OCI-LY1 (cell line): Measurements from ENCODE around the gene SPDL1.

Experiments
- H2AFZ ChIP-seq: fragments of 200-600 bp; sonication (generic), shearing (Covaris generic); 2 replicates; pipeline ENCODE4 v1.6.0; 2014; ENCODE audit warnings: antibody characterized with exemption, mild to moderate bottlenecking, low read length
- H3F3A ChIP-seq: fragments of 200-600 bp; sonication (generic), shearing (Covaris generic); 2 replicates; pipeline ENCODE4 v1.6.0; 2014; ENCODE audit warnings: mild to moderate bottlenecking, antibody characterized with exemption, low read length, moderate library complexity; ENCODE audit not compliant: insufficient read depth
- H3K27ac ChIP-seq: fragments of 200-600 bp; sonication (generic); 2 replicates; pipeline ENCODE4 v1.5.1; 2014; ENCODE audit warnings: low read length, mixed run types, mild to moderate bottlenecking, low read depth; ENCODE audit not compliant: poor library complexity, severe bottlenecking
- H3K27me3 ChIP-seq: fragments of 200-600 bp; sonication (generic); 2 replicates; pipeline ENCODE4 v1.6.0; 2014; ENCODE audit warnings: antibody characterized with exemption, mild to moderate bottlenecking, low read length, moderate library complexity; ENCODE audit not compliant: insufficient read depth
- H3K36me3 ChIP-seq: fragments of 200-600 bp; sonication (generic); 2 replicates; pipeline ENCODE4 v1.6.1; 2014; ENCODE audit warnings: mild to moderate bottlenecking, antibody characterized with exemption, low read length, moderate library complexity, mixed read lengths; ENCODE audit not compliant: insufficient read depth
- H3K4me1 ChIP-seq: fragments of 200-600 bp; sonication (generic); 2 replicates; pipeline ENCODE4 v1.5.1; 2014; ENCODE audit warnings: mild to moderate bottlenecking, low read length, moderate library complexity; ENCODE audit not compliant: insufficient read depth, severe bottlenecking
- H3K4me2 ChIP-seq: fragments of 200-600 bp; sonication (generic), shearing (Covaris generic); 2 replicates; pipeline ENCODE4 v1.6.1; 2014; ENCODE audit warnings: low read length
- H3K4me3 ChIP-seq: fragments of 200-600 bp; sonication (generic); 2 replicates; pipeline ENCODE4 v1.5.1; 2014; ENCODE audit warnings: low read length, low read depth, mild to moderate bottlenecking, mixed read lengths; ENCODE audit not compliant: poor library complexity, severe bottlenecking
- H3K79me2 ChIP-seq: fragments of 200-600 bp; shearing (Covaris generic); 2 replicates; pipeline ENCODE4 v1.6.1; 2016; ENCODE audit warnings: mixed run types, low read length, mixed read lengths; ENCODE audit not compliant: insufficient read depth
- H3K9ac ChIP-seq: fragments of 200-600 bp; sonication (generic), shearing (Covaris generic); 2 replicates; pipeline ENCODE4 v1.6.1; 2014; ENCODE audit warnings: mild to moderate bottlenecking, low read length, mixed read lengths
- H3K9me2 ChIP-seq: fragments of 200-600 bp; sonication (generic), shearing (Covaris generic); 2 replicates; pipeline ENCODE4 v1.6.1; 2014; ENCODE audit warnings: low read depth, mild to moderate bottlenecking, low read length, mixed read lengths
- H3K9me3 ChIP-seq: fragments of 200-600 bp; shearing (Covaris generic); 2 replicates; pipeline ENCODE4 v1.6.1; 2014; ENCODE audit warnings: low read length, mixed read lengths
- H4K20me1 ChIP-seq: fragments of 200-600 bp; sonication (generic), shearing (Covaris generic); 2 replicates; pipeline ENCODE4 v1.6.0; 2016; ENCODE audit warnings: mild to moderate bottlenecking, low read length; ENCODE audit not compliant: insufficient read depth
- EZH2 ChIP-seq: fragments of 200-600 bp; sonication (generic), shearing (Covaris generic); IDR thresholded peaks from 2 replicates; pipeline ENCODE4 v1.8.0; 2017; ENCODE audit warnings: borderline replicate concordance, mixed run types, mild to moderate bottlenecking, antibody characterized with exemption, low read length, moderate library complexity, mixed read lengths
- TF ChIP-seq, protein P1 (sequence below): fragments of 200-600 bp; sonication (generic), shearing (Covaris generic); IDR thresholded peaks from 2 replicates; pipeline ENCODE4 v1.5.1; 2017; ENCODE audit warnings: mild to moderate bottlenecking, antibody characterized with exemption, low read length, moderate library complexity, mixed read lengths

The SPDL1 gene

DNA sequence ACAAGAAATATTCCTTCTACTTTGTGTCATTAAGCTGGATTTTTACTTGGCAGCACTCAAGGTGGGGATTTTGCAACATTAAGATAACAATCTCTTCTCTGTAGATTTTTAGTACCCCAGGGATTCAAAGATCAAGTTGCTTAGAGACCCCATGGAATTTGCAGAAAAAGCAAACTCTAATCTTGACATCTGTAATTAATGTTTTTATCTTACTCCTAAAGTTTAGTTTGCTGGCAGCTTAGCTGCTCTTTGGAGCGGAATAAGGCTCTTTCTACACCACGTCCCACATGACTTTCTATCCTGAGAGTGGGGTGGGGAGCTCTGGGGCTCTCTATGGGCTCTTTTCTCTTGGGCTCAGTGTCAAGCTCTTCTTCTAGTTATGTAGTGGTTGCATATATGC is 21.7 kb upstream of the SPDL1 start:
- Histone ChIP-seq H3K27ac (no peak overlapping the region), H3K27me3 (no peaks in the 10 kb centered on the region), H3K4me1 (no peaks in the 10 kb centered on the region), H3K79me2 (no peaks in the 10 kb centered on the region), H4K20me1 (no peaks in the 10 kb centered on the region), H3K4me2 (no peak overlapping the region), H3F3A (no peaks in the 10 kb centered on the region), H3K9ac (no peak overlapping the region), H3K4me3 (no peak overlapping the region), H3K9me3 (no peaks in the 10 kb centered on the region), H3K36me3 (no peaks in the 10 kb centered on the region), H3K9me2 (no peaks in the 10 kb centered on the region), H2AFZ (no peak overlapping the region)
- TF ChIP-seq, protein P1, sequence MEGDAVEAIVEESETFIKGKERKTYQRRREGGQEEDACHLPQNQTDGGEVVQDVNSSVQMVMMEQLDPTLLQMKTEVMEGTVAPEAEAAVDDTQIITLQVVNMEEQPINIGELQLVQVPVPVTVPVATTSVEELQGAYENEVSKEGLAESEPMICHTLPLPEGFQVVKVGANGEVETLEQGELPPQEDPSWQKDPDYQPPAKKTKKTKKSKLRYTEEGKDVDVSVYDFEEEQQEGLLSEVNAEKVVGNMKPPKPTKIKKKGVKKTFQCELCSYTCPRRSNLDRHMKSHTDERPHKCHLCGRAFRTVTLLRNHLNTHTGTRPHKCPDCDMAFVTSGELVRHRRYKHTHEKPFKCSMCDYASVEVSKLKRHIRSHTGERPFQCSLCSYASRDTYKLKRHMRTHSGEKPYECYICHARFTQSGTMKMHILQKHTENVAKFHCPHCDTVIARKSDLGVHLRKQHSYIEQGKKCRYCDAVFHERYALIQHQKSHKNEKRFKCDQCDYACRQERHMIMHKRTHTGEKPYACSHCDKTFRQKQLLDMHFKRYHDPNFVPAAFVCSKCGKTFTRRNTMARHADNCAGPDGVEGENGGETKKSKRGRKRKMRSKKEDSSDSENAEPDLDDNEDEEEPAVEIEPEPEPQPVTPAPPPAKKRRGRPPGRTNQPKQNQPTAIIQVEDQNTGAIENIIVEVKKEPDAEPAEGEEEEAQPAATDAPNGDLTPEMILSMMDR = no peak
- no peak for TF ChIP-seq EZH2

DNA sequence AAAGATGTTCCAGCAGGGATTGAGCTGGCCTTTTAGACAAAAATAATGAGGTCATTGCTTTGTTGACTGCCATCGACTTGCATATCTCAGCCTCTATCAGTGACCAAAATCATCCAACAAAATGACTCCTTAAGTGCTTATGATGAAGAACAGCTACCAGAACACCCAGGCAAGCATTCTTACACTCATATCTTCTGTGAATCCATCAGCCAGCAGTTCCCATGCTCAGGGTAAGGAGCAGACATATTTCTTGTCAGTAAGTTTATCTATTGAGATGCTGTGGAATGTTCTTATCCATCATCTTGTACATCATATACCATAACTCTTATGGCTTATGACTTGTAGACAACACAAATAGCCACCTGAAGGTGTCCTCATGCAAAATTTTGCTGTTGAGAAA is 20.2 kb upstream of the SPDL1 start:
- no peaks in the 10 kb centered on the region for H3K9me3 ChIP-seq
- no peaks in the 10 kb centered on the region for H4K20me1 ChIP-seq
- H3K4me2 ChIP-seq = no peak overlapping the region
- no peak overlapping the region for H3K27ac ChIP-seq
- H3K9me2 ChIP-seq = no peaks in the 10 kb centered on the region
- H3K9ac ChIP-seq = no peak overlapping the region
- H3K27me3 ChIP-seq = no peaks in the 10 kb centered on the region
- H3K36me3 ChIP-seq = no peaks in the 10 kb centered on the region
- TF ChIP-seq, protein P1 = no peak
- TF ChIP-seq EZH2 = no peak
- H3K4me1 ChIP-seq = no peaks in the 10 kb centered on the region
- H3K79me2 ChIP-seq = no peaks in the 10 kb centered on the region
- H2AFZ ChIP-seq = no peak overlapping the region
- H3F3A ChIP-seq = no peaks in the 10 kb centered on the region
- no peak overlapping the region for H3K4me3 ChIP-seq

DNA sequence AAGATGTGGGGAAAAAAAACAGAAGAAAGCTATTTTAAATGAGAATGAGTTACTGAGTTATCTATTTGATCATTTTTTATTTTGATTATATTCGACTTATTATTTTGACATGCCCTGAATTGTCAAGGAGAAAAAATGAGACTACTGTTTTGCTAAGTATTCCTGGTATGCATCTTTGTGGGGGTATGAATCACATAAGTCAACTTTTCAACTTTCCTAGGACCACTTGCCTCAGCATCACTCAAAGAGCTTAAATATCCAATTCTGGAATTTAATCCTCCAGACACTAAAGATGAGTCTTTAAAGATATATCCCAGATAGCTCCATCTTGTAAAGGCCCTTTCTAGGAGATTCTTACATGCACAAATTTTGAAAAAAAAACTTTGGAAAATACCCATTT is 17.4 kb upstream of the SPDL1 start:
- no peak overlapping the region for H3K27ac ChIP-seq
- no peak overlapping the region for H3K4me3 ChIP-seq
- H2AFZ ChIP-seq = no peak overlapping the region
- H3K9ac ChIP-seq = no peak overlapping the region
- no peaks in the 10 kb centered on the region for H3K36me3 ChIP-seq
- no peaks in the 10 kb centered on the region for H3F3A ChIP-seq
- no peaks in the 10 kb centered on the region for H3K9me3 ChIP-seq
- no peaks in the 10 kb centered on the region for H3K4me1 ChIP-seq
- H3K79me2 ChIP-seq = no peaks in the 10 kb centered on the region
- H3K4me2 ChIP-seq = no peak overlapping the region
- TF ChIP-seq, protein P1 = no peak
- no peak for TF ChIP-seq EZH2
- no peaks in the 10 kb centered on the region for H4K20me1 ChIP-seq
- H3K27me3 ChIP-seq = 0 out of 2 replicates have a peak, but pooled peaks cover 6% of the 10 kb centered on the region
- no peaks in the 10 kb centered on the region for H3K9me2 ChIP-seq
